ENCODE measurements around the gene ZMIZ1.
A peak's percentile ranks its signal among the peaks of the same experiment; 100 is the strongest.

ZMIZ1 gene

GRCh38 chr10:79173582-79174262 lies 105.0 kb downstream of the ZMIZ1 start:
- no peak for DNase-seq (ENCODE audit: low read depth)

- DNase-seq (ENCODE audit: low read depth), result no peak
Measured at GRCh38 chr10:79176052-79176501, 107.3 kb downstream of the ZMIZ1 start.

GRCh38 chr10:79176949-79177602 lies 108.3 kb downstream of the ZMIZ1 start:
- no peak for DNase-seq (ENCODE audit: low read depth)

- no peak for DNase-seq (ENCODE audit: low read depth)
Measured at GRCh38 chr10:79178070-79178576, 109.4 kb downstream of the ZMIZ1 start.

- peak; percentile 60 for DNase-seq (ENCODE audit: low read depth)
Measured at GRCh38 chr10:79178614-79179163, 109.9 kb downstream of the ZMIZ1 start.

GRCh38 chr10:79179164-79179956 lies 110.6 kb downstream of the ZMIZ1 start:
- no peak for DNase-seq (ENCODE audit: low read depth)

GRCh38 chr10:79179957-79180309 lies 111.2 kb downstream of the ZMIZ1 start:
- no peak for DNase-seq (ENCODE audit: low read depth)

GRCh38 chr10:79180414-79181221 lies 111.9 kb downstream of the ZMIZ1 start:
- no peak for DNase-seq (ENCODE audit: low read depth)

GRCh38 chr10:79181227-79181626 lies 112.5 kb downstream of the ZMIZ1 start:
- DNase-seq (ENCODE audit: low read depth), result no peak

GRCh38 chr10:79181698-79182521 lies 113.1 kb downstream of the ZMIZ1 start:
- DNase-seq (ENCODE audit: low read depth), result no peak

GRCh38 chr10:79182781-79183467 lies 114.2 kb downstream of the ZMIZ1 start:
- no peak for DNase-seq (ENCODE audit: low read depth)

- no peak for DNase-seq (ENCODE audit: low read depth)
Measured at GRCh38 chr10:79183468-79183865, 114.7 kb downstream of the ZMIZ1 start.

- no peak for DNase-seq (ENCODE audit: low read depth)
Measured at GRCh38 chr10:79184145-79184625, 115.4 kb downstream of the ZMIZ1 start.

GRCh38 chr10:79184657-79185056 lies 115.9 kb downstream of the ZMIZ1 start:
- DNase-seq (ENCODE audit: low read depth), result no peak

GRCh38 chr10:79185067-79185774 lies 116.5 kb downstream of the ZMIZ1 start:
- no peak for DNase-seq (ENCODE audit: low read depth)

GRCh38 chr10:79185796-79186374 lies 117.1 kb downstream of the ZMIZ1 start:
- DNase-seq (ENCODE audit: low read depth), result no peak

GRCh38 chr10:79186486-79187120 lies 117.8 kb downstream of the ZMIZ1 start:
- DNase-seq (ENCODE audit: low read depth), result no peak

Measured in non-pigmented ciliary epithelial cell (primary cell).